Dendritic cell treated with granulocyte-macrophage colony-stimulating factor and Interleukin-4, amounts not matched to agents 40 ng/mL and 50 ng/mL, for 4 days (primary cell): ENCODE results near the gene TOPBP1.

ENCODE experiments used
- H3K27ac Mint-ChIP-seq: one replicate; pipeline ENCODE4 v1.8.0; 2022; ENCODE audit warnings: mild to moderate bottlenecking, mixed read lengths
- H3K27me3 Mint-ChIP-seq: one replicate; pipeline ENCODE4 v1.8.0; 2022; ENCODE audit warnings: mild to moderate bottlenecking, mixed read lengths
- H3K36me3 Mint-ChIP-seq: one replicate; pipeline ENCODE4 v1.8.0; 2022; ENCODE audit warnings: low read depth, mixed read lengths
- H3K4me1 Mint-ChIP-seq: one replicate; pipeline ENCODE4 v1.8.0; 2022; ENCODE audit warnings: low read depth, mixed read lengths
- H3K4me3 Mint-ChIP-seq: one replicate; pipeline ENCODE4 v1.8.0; 2022; ENCODE audit warnings: mild to moderate bottlenecking, moderate library complexity, mixed read lengths
- H3K9me3 Mint-ChIP-seq: one replicate; pipeline ENCODE4 v1.8.0; 2022; ENCODE audit warnings: mixed read lengths
- intact Hi-C: fragments of 100-400 bp; cut with micrococcal nuclease; formaldehyde crosslinking; loops from one replicate; pipeline ENCODE4 v1.15.0; 2022

The TOPBP1 gene

GRCh38 chr3:133578548-133579191, 83.1 kb downstream of the TOPBP1 start:
- H3K27ac Mint-ChIP-seq = no peak overlapping the region
- intact Hi-C loops = no loop called here

GRCh38 chr3:133576169-133576568, 85.6 kb downstream of the TOPBP1 start:
- H3K27me3 Mint-ChIP-seq = no peaks in the 10 kb centered on the region
- H3K27ac Mint-ChIP-seq = peak overlapping the region; percentile 32
- intact Hi-C loops = no loop called here
- H3K36me3 Mint-ChIP-seq = peaks cover 67% of the 10 kb centered on the region
- H3K9me3 Mint-ChIP-seq = no peaks in the 10 kb centered on the region
- H3K4me1 Mint-ChIP-seq = peaks cover 43% of the 10 kb centered on the region
- H3K4me3 Mint-ChIP-seq = peak overlapping the region; percentile 81

More at GRCh38 chr3:133578548-133579191, 83.1 kb downstream of the TOPBP1 start:
- Mint-ChIP-seq H3K27me3 (no peaks in the 10 kb centered on the region), H3K4me1 (peaks cover 35% of the 10 kb centered on the region), H3K9me3 (no peaks in the 10 kb centered on the region), H3K36me3 (peaks cover 91% of the 10 kb centered on the region), H3K4me3 (no peak overlapping the region)

GRCh38 chr3:133575086-133575485, 86.7 kb downstream of the TOPBP1 start:
- Mint-ChIP-seq H3K27me3 (no peaks in the 10 kb centered on the region), H3K36me3 (peaks cover 58% of the 10 kb centered on the region)

DNA sequence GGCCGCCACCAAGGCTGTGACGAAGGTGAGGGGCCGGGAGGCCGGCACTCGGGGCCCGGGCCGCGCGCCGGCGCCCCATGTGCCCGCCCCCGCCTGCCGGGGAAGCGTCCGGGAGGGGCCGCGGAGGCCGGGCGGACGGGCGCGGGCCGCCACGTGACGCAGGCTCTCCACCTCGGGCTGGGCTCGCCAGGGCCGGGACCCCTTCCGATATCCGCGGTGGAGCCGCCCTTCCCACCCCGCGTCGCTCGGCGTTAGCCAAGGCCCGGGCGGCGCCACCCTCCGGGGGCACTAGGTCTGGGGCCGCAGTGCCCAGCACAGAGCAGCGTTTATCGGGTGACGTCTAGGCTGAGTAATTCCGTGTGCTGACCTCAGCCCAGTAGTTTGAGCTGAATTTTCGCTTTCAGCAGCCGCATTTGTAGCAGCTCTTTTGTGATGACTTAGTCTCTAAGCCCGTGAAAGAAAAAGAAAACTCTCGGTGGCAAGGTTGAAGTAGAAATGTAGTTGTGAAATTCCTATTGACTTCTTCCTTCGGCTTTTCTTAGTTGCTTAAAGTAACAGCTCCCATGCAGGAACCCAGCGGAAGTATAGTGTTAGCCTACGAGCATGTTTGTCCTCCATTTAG, 87.4 kb downstream of the TOPBP1 start:
- Mint-ChIP-seq H3K27me3 (no peaks in the 10 kb centered on the region), H3K9me3 (no peaks in the 10 kb centered on the region), H3K27ac (peak overlapping the region; percentile 98), H3K36me3 (peaks cover 51% of the 10 kb centered on the region), H3K4me3 (peak overlapping the region; percentile 81), H3K4me1 (peaks cover 60% of the 10 kb centered on the region)
- intact Hi-C loops = loop anchor here (2.0 to 5.0 kb wide), 3 partner anchors 86 to 1157 kb away; partner anchors contain the start of genes ANAPC13, CEP63 and DNAJC13

More at GRCh38 chr3:133575086-133575485, 86.7 kb downstream of the TOPBP1 start:
- Mint-ChIP-seq H3K4me3 (peak overlapping the region; percentile 81), H3K4me1 (peaks cover 53% of the 10 kb centered on the region), H3K27ac (peak overlapping the region; percentile 98), H3K9me3 (no peaks in the 10 kb centered on the region)
- intact Hi-C loops = loop anchor here (2.0 kb wide), 1 partner anchor 86 kb away; no protein-coding TSS in a partner anchor

- H3K4me3 Mint-ChIP-seq = peak within 1 kb of the TSS; percentile 81
- H3K36me3 Mint-ChIP-seq = peaks cover 44% of the 10 kb centered on the region
- no peaks in the 10 kb centered on the region for H3K9me3 Mint-ChIP-seq
- peaks cover 66% of the 10 kb centered on the region for H3K4me1 Mint-ChIP-seq
- intact Hi-C loops = loop anchor here (2.0 to 5.0 kb wide), 3 partner anchors 85 to 1156 kb away; partner anchors contain the start of genes ANAPC13, CEP63 and DNAJC13
- H3K27ac Mint-ChIP-seq = peak within 1 kb of the TSS; percentile 98
- H3K27me3 Mint-ChIP-seq = no peaks in the 10 kb centered on the region
Observed at GRCh38 chr3:133573629-133574194, 88.0 kb downstream of the TOPBP1 start, which contains the start of gene CDV3. TSS of gene CDV3 (plus strand) at chr3:133573686. CDS start at chr3:133574045, 359 bp downstream.

DNA sequence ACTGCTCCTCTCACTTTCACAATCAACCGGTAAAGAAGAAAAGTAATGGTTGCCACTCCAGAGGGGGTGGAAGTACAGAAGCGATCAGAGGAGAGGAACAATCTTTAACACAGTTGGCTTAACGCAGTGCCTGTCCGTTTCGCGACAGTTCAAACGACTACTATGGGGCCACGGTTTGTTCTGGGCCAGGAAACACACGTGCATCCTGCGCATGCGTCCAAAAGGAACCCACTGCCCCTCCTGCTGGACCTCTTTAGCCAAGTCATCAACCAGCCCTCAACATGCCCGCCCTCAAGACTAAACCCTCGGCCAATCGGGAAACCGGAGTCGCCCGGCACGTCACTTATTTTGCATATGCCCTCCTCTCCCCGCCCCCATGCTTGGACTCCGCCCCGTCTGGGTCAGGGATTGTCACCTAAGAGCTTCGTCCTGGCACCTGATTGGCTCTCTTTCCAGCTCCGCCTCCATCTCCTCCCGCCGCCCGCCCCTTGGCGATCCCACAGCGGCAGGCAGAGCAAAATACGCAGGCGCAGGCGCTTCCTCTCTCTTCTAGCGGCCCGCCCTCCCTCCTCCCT, 88.6 kb downstream of the TOPBP1 start:
- H3K9me3 Mint-ChIP-seq = no peaks in the 10 kb centered on the region
- H3K4me1 Mint-ChIP-seq = peaks cover 67% of the 10 kb centered on the region
- H3K36me3 Mint-ChIP-seq = peaks cover 38% of the 10 kb centered on the region

DNA sequence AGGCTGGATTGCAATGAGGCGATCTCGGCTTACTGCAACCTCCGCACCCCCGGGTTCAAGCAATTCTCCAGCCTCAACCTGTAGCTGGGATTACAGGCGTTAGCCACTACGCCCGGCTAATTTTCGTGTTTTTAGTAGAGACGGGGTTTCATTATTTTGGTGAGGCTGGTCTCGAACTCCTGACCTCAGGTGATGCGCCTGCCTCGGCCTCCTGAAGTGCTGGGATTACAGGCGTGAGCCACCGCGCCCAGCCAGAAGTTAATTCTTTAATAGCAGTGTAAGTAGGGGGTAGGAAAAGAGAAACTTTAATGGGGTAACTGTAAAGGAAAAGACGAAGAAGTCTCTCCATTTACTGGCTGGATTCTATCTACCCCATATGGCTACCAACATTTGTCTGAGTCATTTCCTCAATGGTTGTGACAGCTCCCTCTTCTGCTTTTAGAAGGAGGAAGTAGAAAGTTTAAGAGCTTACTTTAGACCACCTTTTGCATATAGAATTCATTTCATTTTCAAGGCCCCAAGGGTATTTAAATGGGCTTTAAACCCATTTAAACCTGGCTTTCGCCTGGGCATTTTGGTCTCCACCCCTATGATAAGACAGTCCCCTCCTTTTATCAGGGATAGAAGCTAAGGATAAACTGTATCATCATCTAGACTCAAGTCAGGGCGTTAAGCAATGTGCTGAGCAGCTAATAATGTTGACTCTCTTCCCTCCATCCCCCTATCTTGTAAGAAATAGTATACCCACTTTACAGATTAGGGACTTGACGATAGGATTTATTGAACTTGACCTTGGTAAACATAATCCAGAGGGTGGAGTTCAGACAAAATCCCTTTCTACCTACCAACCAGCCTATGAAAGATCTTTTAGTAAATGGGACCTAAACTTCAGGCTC, 89.3 kb downstream of the TOPBP1 start:
- peak overlapping the region; percentile 98 for H3K27ac Mint-ChIP-seq
- H3K4me3 Mint-ChIP-seq = peak overlapping the region; percentile 80
- intact Hi-C loops = loop anchor here (5.0 kb wide), 2 partner anchors 915 to 1155 kb away; partner anchors contain the start of genes ANAPC13, CEP63 and DNAJC13
- peaks cover 67% of the 10 kb centered on the region for H3K4me1 Mint-ChIP-seq
- no peaks in the 10 kb centered on the region for H3K9me3 Mint-ChIP-seq
- no peaks in the 10 kb centered on the region for H3K27me3 Mint-ChIP-seq
- H3K36me3 Mint-ChIP-seq = peaks cover 31% of the 10 kb centered on the region

More for the DNA sequence above, 88.6 kb downstream of the TOPBP1 start:
- H3K4me3 Mint-ChIP-seq = peak overlapping the region; percentile 80
- intact Hi-C loops = loop anchor here (5.0 kb wide), 2 partner anchors 914 to 1156 kb away; partner anchors contain the start of genes ANAPC13, CEP63 and DNAJC13
- H3K27me3 Mint-ChIP-seq = no peaks in the 10 kb centered on the region
- peak overlapping the region; percentile 98 for H3K27ac Mint-ChIP-seq

- peaks cover 16% of the 10 kb centered on the region for H3K36me3 Mint-ChIP-seq
- intact Hi-C loops = loop anchor here (5.0 kb wide), 2 partner anchors 916 to 1154 kb away; partner anchors contain the start of genes ANAPC13, CEP63 and DNAJC13
- H3K4me3 Mint-ChIP-seq = no peak overlapping the region
- H3K4me1 Mint-ChIP-seq = peaks cover 61% of the 10 kb centered on the region
- H3K27ac Mint-ChIP-seq = peak overlapping the region; percentile 98
- H3K9me3 Mint-ChIP-seq = no peaks in the 10 kb centered on the region
- H3K27me3 Mint-ChIP-seq = no peaks in the 10 kb centered on the region
Observed at GRCh38 chr3:133570937-133571320, 90.8 kb downstream of the TOPBP1 start.

DNA sequence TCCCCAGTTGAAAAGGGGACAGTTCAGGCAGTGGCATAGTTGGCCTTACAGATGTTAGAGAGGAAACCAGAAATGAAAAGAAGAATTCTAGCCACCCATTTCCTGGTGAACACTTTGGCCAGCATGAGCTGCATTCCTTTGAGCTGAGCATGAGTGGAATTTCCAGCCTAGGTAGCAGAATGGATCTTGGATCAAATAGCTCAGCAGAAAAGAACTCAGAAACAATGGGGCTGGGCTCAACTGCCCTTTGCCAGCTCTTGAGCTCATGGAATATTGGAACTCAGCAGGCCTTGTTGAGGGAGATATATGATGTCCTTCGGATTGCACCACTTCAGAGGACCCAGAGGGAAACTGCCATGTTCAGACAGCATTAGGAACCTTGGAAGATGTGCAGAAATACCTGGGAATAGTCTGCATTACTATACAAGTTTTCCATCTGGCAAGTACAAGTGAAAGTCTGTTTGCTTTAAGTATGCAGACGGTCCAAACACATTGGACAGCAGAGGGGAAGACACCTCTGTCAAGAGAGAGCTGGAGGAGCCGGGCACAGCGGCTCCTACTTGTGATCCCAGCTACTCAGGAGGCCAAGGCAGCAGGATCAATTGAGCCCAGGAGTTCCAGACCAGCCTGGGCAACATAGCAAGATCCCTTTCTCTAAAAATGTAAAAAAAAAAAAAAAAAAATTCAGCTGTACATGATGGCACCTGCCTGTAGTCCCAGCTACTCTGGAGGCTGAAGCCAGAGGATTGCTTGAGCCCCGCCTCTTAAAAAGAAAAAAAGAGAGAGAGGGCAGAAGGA, 91.4 kb downstream of the TOPBP1 start:
- H3K4me1 Mint-ChIP-seq = peaks cover 58% of the 10 kb centered on the region
- peaks cover 10% of the 10 kb centered on the region for H3K36me3 Mint-ChIP-seq
- H3K27me3 Mint-ChIP-seq = no peaks in the 10 kb centered on the region
- peak overlapping the region; percentile 98 for H3K27ac Mint-ChIP-seq
- no peaks in the 10 kb centered on the region for H3K9me3 Mint-ChIP-seq
- intact Hi-C loops = loop anchor here (5.0 kb wide), 2 partner anchors 917 to 1153 kb away; partner anchors contain the start of genes ANAPC13, CEP63 and DNAJC13
- H3K4me3 Mint-ChIP-seq = no peak overlapping the region

DNA sequence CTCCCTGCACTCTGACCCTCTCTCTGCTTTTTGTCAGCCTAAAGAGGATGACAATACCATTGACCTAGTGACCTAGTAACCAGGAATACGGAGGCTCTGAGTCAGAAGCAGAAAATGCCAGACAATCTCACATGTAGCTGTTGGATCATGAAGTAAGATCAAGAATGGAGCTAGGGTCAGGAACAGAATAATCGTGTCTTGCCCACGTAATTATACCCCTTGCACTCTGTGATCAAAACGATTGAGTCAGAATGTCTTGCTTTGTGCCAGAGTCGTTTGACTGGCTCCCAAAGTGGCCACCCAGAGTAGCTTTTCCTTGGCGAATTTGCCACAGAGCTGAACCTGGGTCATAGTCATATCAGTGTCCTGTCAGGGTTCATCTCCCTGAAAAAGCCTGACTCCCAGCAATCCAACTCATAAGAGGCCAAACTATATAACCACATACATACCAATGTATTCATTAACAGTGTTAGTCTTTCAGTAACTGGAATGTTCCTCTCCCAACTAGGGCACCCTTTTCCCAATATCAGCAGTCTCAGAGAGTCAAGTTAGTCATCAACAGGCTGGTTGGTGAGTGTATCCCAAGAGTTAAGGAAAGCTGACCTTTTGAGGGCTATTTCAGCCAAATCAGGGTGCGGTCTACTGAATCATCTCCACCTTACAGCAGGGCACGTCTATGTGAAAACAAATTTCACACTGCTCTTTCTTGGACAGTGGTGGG, 93.3 kb downstream of the TOPBP1 start:
- Mint-ChIP-seq H3K9me3 (no peaks in the 10 kb centered on the region), H3K27me3 (no peaks in the 10 kb centered on the region), H3K4me3 (no peak overlapping the region), H3K4me1 (peaks cover 58% of the 10 kb centered on the region), H3K36me3 (no peaks in the 10 kb centered on the region), H3K27ac (peak overlapping the region; percentile 98)
- intact Hi-C loops = no loop called here

DNA sequence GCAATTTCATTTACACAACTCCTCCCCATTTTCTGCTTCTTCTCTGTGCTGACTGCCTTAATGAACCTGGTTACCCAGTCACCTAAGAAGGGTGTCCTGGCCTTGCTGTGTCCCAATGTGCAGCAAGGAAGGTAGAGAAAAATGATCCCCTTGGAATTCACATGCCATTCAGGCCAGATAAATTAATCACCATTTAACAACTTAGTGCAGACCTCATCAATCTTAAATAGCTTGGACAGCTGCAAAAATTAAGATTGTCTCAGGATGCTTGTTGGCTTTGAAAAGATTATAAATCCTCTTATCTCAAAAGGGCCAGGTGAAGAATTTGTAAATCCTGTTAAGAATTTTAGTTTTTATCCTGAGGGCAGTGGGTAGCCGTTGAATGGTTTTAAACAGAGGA, 97.9 kb downstream of the TOPBP1 start:
- Mint-ChIP-seq H3K27ac (no peak overlapping the region), H3K4me1 (peaks cover 27% of the 10 kb centered on the region), H3K27me3 (no peaks in the 10 kb centered on the region), H3K4me3 (no peak overlapping the region), H3K36me3 (no peaks in the 10 kb centered on the region), H3K9me3 (no peaks in the 10 kb centered on the region)
- intact Hi-C loops = loop anchor here (5.0 kb wide), 1 partner anchor 37 kb away; no protein-coding TSS in a partner anchor

DNA sequence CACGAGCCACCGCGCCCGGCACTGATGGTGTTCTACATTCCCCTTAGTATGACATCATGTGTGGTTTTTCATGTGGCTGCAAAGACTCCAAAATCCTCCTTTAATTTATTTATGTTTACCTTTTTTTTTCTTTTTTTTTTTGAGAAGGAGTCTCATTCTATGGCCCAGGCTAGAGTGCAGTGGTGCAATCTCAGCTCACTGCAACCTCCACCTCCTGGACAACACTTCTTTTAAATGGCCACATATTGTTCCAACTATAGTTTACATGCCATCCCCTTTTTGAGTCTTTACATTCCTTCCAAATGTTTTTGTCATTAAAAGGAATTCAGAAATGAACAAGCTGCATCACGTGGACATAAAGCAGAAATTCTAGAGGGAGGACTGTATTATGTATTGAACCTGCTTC, 98.6 kb downstream of the TOPBP1 start:
- no peaks in the 10 kb centered on the region for H3K36me3 Mint-ChIP-seq
- H3K27ac Mint-ChIP-seq = no peak overlapping the region
- no peak overlapping the region for H3K4me3 Mint-ChIP-seq
- intact Hi-C loops = loop anchor here (5.0 kb wide), 1 partner anchor 36 kb away; no protein-coding TSS in a partner anchor
- H3K27me3 Mint-ChIP-seq = no peaks in the 10 kb centered on the region
- no peaks in the 10 kb centered on the region for H3K9me3 Mint-ChIP-seq
- H3K4me1 Mint-ChIP-seq = peaks cover 25% of the 10 kb centered on the region
